IMR-90 (cell line): ENCODE data around the gene ANK2.

Source experiments
- BHLHE40 ChIP-seq: fragments of 150-350 bp; IDR thresholded peaks from 2 replicates; pipeline ENCODE4 v1.6.1; 2016; ENCODE audit warnings: mild to moderate bottlenecking, low read depth, low read length
- CTCF ChIP-seq: conservative IDR thresholded peaks from 2 replicates; pipeline ENCODE4 v1.5.1; 2012; ENCODE audit warnings: mild to moderate bottlenecking, low read depth, low read length, improper control_type of control experiment
- MXI1 ChIP-seq: IDR thresholded peaks from 2 replicates; pipeline ENCODE4 v1.6.1; 2012; ENCODE audit warnings: low read depth, mild to moderate bottlenecking, low read length, moderate library complexity, borderline replicate concordance
- POLR2A ChIP-seq: IDR thresholded peaks from 2 replicates; pipeline ENCODE4 v1.6.1; 2012; ENCODE audit warnings: mild to moderate bottlenecking, low read depth, low read length
- RCOR1 ChIP-seq: IDR thresholded peaks from 2 replicates; pipeline ENCODE4 v1.6.1; 2012; ENCODE audit warnings: mild to moderate bottlenecking, low read length, improper control_type of control experiment; ENCODE audit not compliant: insufficient replicate concordance
- USF2 ChIP-seq: fragments of 150-350 bp; IDR thresholded peaks from 2 replicates; pipeline ENCODE4 v1.6.1; 2017; ENCODE audit warnings: mild to moderate bottlenecking, antibody characterized with exemption, low read length, low read depth

- peak; percentile 85 for TF ChIP-seq CTCF
- no peak for TF ChIP-seq MXI1
- no peak for TF ChIP-seq POLR2A
- TF ChIP-seq BHLHE40, result no peak
- no peak for TF ChIP-seq RCOR1
- TF ChIP-seq USF2, result no peak
These were observed 229.0 kb downstream of the ANK2 start for GRCh38 chr4:113278324-113278934.
